Omental fat pad (tissue), 4 donors: Measurements from ENCODE around the gene LY6G6C. TPM values are rescaled to one million over a fixed set of nuclear protein-coding genes. Genes with fewer than 3 reads are reported as not detected.

Source experiments
- ATAC-seq: fragments of 150-250 bp; one replicate; pipeline ENCODE4 v1.9.1; 2016; ENCODE audit warnings: mild to moderate bottlenecking, moderate library complexity; ENCODE audit not compliant: low FRiP score
- DNase-seq: peaks from one replicate; pipeline ENCODE4 v3.0.0-alpha.2; 2019; ENCODE audit warnings: low spot score
- CTCF ChIP-seq, 3 donors: fragments of 450-650 bp; IDR thresholded peaks; one replicate each; pipeline ENCODE4 v1.5.1; 2016 to 2017; ENCODE audit warnings: antibody characterized with exemption in 3 of 3, mild to moderate bottlenecking in 3 of 3, moderate library complexity in 2 of 3
- small RNA-seq: library from RNA; depleted of rRNA; stranded (forward); fragments of <200 nt; gene quantifications from one replicate; pipeline ENCODE3, GENCODE V24; 2016
- total RNA-seq, 4 donors: library from RNA; depleted of rRNA; stranded (reverse); fragments of >200 nt; gene quantifications; one replicate each; pipeline ENCODE4 v1.1.0, GENCODE V29; 2016

The LY6G6C gene
- total RNA-seq, 4 donors from 2014 or later, result 0.74 TPM; not detected in 3

- DNase-seq (no peak), ATAC-seq (no peak)
- no peak for TF ChIP-seq CTCF (IDR thresholded peaks at IDR 0.05)
Measured at GRCh38 chr6:31677955-31678354, 43.6 kb downstream of the LY6G6C start.

- TF ChIP-seq CTCF (IDR thresholded peaks at IDR 0.05), result no peak
- DNase-seq, result no peak
- ATAC-seq, result no peak
Measured at GRCh38 chr6:31676904-31677303, 44.6 kb downstream of the LY6G6C start.

- TF ChIP-seq CTCF (IDR thresholded peaks at IDR 0.05), result no peak
Measured at GRCh38 chr6:31676322-31676903, 45.1 kb downstream of the LY6G6C start.

GRCh38 chr6:31669676-31670075, 51.9 kb downstream of the LY6G6C start, which contains the start of gene LY6G5B:
LY6G5B (plus strand) TSS chr6:31669976; CDS start chr6:31670951, 975 bp downstream.
- TF ChIP-seq CTCF (IDR thresholded peaks at IDR 0.05), result no peak
- DNase-seq (no peak), ATAC-seq (no peak)

More at GRCh38 chr6:31676322-31676903, 45.1 kb downstream of the LY6G6C start:
- DNase-seq (no peak), ATAC-seq (no peak)

Small RNAs within 50 kb of the gene (small RNA-seq; reads per million reads assigned to genes)
- gene LY6G6D (not detected), gene MIR4646 (not detected), gene MSH5-SAPCD1 (not detected), gene RNU6-850P (not detected), gene SAPCD1 (not detected)

Other genes with a start within 250 kb of the LY6G6C start
- gene MICB, start 223.6 kb downstream of the LY6G6C start, total RNA-seq, result 1 to 10 TPM; 3.3 to 5.8 (median 5.8) TPM
- not detected for gene MCCD1, start 192.8 kb downstream of the LY6G6C start, total RNA-seq
- gene DDX39B, start 179.7 kb downstream of the LY6G6C start, total RNA-seq, result 100 to 1,000 TPM; 244 to 322 (median 271) TPM
- gene ATP6V1G2, start 175.1 kb downstream of the LY6G6C start, total RNA-seq, result 1 to 10 TPM in 2 of 4 donors, under 1 TPM in 1, not detected in 1; 0.74 to 2.6 (median 2.4) TPM
- 10 to 100 TPM; 11.0 to 21.6 (median 16.3) TPM for gene NFKBIL1, start 174.1 kb downstream of the LY6G6C start, total RNA-seq
- gene LTA, start 149.5 kb downstream of the LY6G6C start, total RNA-seq, result not detected
- gene TNF, start 146.2 kb downstream of the LY6G6C start, total RNA-seq, result 1 to 10 TPM in 1 of 4 donors, under 1 TPM in 2, not detected in 1; 0.65 to 1.5 (median 0.96) TPM
- 1 to 10 TPM in 3 of 4 donors, under 1 TPM in 1; 0.72 to 5.5 (median 1.9) TPM for gene LTB, start 139.3 kb downstream of the LY6G6C start, total RNA-seq
- gene LST1, start 135.5 kb downstream of the LY6G6C start, total RNA-seq, result 10 to 100 TPM; 16.3 to 34.2 (median 19.2) TPM
- gene NCR3, start 128.7 kb downstream of the LY6G6C start, total RNA-seq, result not detected
- 10 to 100 TPM; 57.3 to 95.1 (median 81.8) TPM for gene AIF1, start 106.5 kb downstream of the LY6G6C start, total RNA-seq
- 100 to 1,000 TPM in 1 of 4 donors, 10 to 100 TPM in 3; 44.8 to 111 (median 65.4) TPM for gene PRRC2A, start 101.0 kb downstream of the LY6G6C start, total RNA-seq
- gene BAG6, start 69.1 kb downstream of the LY6G6C start, total RNA-seq, result 100 to 1,000 TPM; 137 to 231 (median 157) TPM
- gene APOM, start 65.9 kb downstream of the LY6G6C start, total RNA-seq, result 1 to 10 TPM; 2.4 to 5.0 (median 3.6) TPM
- gene C6orf47, start 61.0 kb downstream of the LY6G6C start, total RNA-seq, result 10 to 100 TPM; 16.8 to 24.7 (median 21.2) TPM
- gene GPANK1, start 56.7 kb downstream of the LY6G6C start, total RNA-seq, result 10 to 100 TPM in 3 of 4 donors, 1 to 10 TPM in 1; 7.1 to 23.6 (median 15.6) TPM
- 100 to 1,000 TPM; 130 to 202 (median 184) TPM for gene CSNK2B, start 55.7 kb downstream of the LY6G6C start, total RNA-seq
- gene LY6G5B, start 51.8 kb downstream of the LY6G6C start, total RNA-seq, result 10 to 100 TPM in 3 of 4 donors, 1 to 10 TPM in 1; 7.4 to 16.9 (median 11.3) TPM
- gene LY6G5C, start 40.7 kb downstream of the LY6G6C start, total RNA-seq, result 1 to 10 TPM in 2 of 4 donors, under 1 TPM in 1, not detected in 1; 0.84 to 4.5 (median 1.3) TPM
- gene ABHD16A, start 18.4 kb downstream of the LY6G6C start, total RNA-seq, result 10 to 100 TPM; 41.8 to 62.8 (median 57.4) TPM
- not detected for gene LY6G6F, start 14.9 kb downstream of the LY6G6C start, total RNA-seq
- gene LY6G6D, start 6.4 kb downstream of the LY6G6C start, total RNA-seq, result not detected
- gene MPIG6B, start 1.6 kb upstream of the LY6G6C start, total RNA-seq, result under 1 TPM in 1 of 4 donors, not detected in 3; 0.84 TPM
- 100 to 1,000 TPM; 103 to 148 (median 115) TPM for gene DDAH2, start 7.6 kb upstream of the LY6G6C start, total RNA-seq
- gene CLIC1, start 14.8 kb upstream of the LY6G6C start, total RNA-seq, result 100 to 1,000 TPM; 244 to 443 (median 336) TPM
- gene MSH5, start 18.3 kb upstream of the LY6G6C start, total RNA-seq, result 10 to 100 TPM in 1 of 4 donors, 1 to 10 TPM in 3; 5.4 to 17.0 (median 7.3) TPM
- gene SAPCD1, start 40.9 kb upstream of the LY6G6C start, total RNA-seq, result not detected
- 1 to 10 TPM in 1 of 4 donors, under 1 TPM in 2, not detected in 1; 0.36 to 1.6 (median 0.56) TPM for gene VWA7, start 55.6 kb upstream of the LY6G6C start, total RNA-seq
- 10 to 100 TPM; 31.6 to 47.0 (median 34.6) TPM for gene VARS1, start 74.0 kb upstream of the LY6G6C start, total RNA-seq
- 10 to 100 TPM; 19.8 to 35.1 (median 30.4) TPM for gene LSM2, start 85.2 kb upstream of the LY6G6C start, total RNA-seq
- gene HSPA1L, start 93.5 kb upstream of the LY6G6C start, total RNA-seq, result 1 to 10 TPM in 3 of 4 donors, under 1 TPM in 1; 0.48 to 3.0 (median 1.9) TPM
- 1,000 to 10,000 TPM in 1 of 4 donors, 100 to 1,000 TPM in 3; 155 to 1,684 (median 309) TPM for gene HSPA1A, start 93.8 kb upstream of the LY6G6C start, total RNA-seq
- gene HSPA1B, start 106.0 kb upstream of the LY6G6C start, total RNA-seq, result 1,000 to 10,000 TPM in 1 of 4 donors, 100 to 1,000 TPM in 3; 174 to 1,642 (median 258) TPM
- 10 to 100 TPM; 44.1 to 63.8 (median 55.2) TPM for gene NEU1, start 141.1 kb upstream of the LY6G6C start, total RNA-seq
- gene SLC44A4, start 157.3 kb upstream of the LY6G6C start, total RNA-seq, result under 1 TPM in 3 of 4 donors, not detected in 1; 0.19 to 0.84 (median 0.38) TPM
- gene EHMT2, start 176.0 kb upstream of the LY6G6C start, total RNA-seq, result 10 to 100 TPM; 17.4 to 25.9 (median 20.0) TPM
- gene ZBTB12, start 180.3 kb upstream of the LY6G6C start, total RNA-seq, result 1 to 10 TPM in 3 of 4 donors, under 1 TPM in 1; 0.48 to 1.9 (median 1.4) TPM
- 10 to 100 TPM; 30.6 to 96.1 (median 46.0) TPM for gene C2, start 206.0 kb upstream of the LY6G6C start, total RNA-seq
- 1,000 to 10,000 TPM in 1 of 4 donors, 100 to 1,000 TPM in 2, 10 to 100 TPM in 1; 16.7 to 1,024 (median 264) TPM for gene CFB, start 224.3 kb upstream of the LY6G6C start, total RNA-seq
- gene NELFE, start 237.2 kb upstream of the LY6G6C start, total RNA-seq, result 10 to 100 TPM; 67.0 to 94.0 (median 75.0) TPM
- 10 to 100 TPM; 31.3 to 50.8 (median 44.8) TPM for gene SKIC2, start 237.4 kb upstream of the LY6G6C start, total RNA-seq